Erythroblast (primary cell): ENCODE results near the gene CYP4F22.

Experiments used
- GATA1 ChIP-seq: IDR thresholded peaks from 2 replicates; pipeline ENCODE4 v1.6.1; 2011; ENCODE audit warnings: low read depth, mild to moderate bottlenecking, control low read depth, low read length, moderate library complexity
- POLR2A ChIP-seq: IDR thresholded peaks from 2 replicates; pipeline ENCODE4 v1.6.1; 2011; ENCODE audit warnings: mild to moderate bottlenecking, low read length

DNA sequence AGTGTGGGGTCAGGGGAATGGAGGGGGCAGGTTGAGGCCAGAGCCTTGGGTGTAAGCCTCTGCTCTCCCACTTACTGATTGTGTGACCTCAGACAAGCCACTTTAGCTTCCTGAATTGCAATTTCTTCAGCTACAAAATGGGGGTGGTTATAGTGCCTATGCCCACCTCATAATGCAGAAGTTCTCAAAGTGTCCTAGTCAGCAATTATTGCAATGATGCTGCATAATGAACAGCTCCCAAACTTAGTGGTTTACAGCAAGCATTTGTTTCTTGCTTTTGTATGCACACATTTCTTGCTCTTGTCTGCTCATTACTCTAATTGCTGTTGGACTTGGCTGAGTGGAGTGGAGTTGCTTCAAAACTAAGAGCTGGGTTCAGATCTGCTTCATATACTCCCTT lies 36.0 kb downstream of the CYP4F22 start:
- TF ChIP-seq POLR2A (no peak), GATA1 (no peak)
